Measurements from ENCODE around the gene ARAP1.

The ARAP1 gene

GRCh38 chr11:72712841-72713240 lies 39.4 kb downstream of the ARAP1 start:
- TF ChIP-seq, protein P1, sequence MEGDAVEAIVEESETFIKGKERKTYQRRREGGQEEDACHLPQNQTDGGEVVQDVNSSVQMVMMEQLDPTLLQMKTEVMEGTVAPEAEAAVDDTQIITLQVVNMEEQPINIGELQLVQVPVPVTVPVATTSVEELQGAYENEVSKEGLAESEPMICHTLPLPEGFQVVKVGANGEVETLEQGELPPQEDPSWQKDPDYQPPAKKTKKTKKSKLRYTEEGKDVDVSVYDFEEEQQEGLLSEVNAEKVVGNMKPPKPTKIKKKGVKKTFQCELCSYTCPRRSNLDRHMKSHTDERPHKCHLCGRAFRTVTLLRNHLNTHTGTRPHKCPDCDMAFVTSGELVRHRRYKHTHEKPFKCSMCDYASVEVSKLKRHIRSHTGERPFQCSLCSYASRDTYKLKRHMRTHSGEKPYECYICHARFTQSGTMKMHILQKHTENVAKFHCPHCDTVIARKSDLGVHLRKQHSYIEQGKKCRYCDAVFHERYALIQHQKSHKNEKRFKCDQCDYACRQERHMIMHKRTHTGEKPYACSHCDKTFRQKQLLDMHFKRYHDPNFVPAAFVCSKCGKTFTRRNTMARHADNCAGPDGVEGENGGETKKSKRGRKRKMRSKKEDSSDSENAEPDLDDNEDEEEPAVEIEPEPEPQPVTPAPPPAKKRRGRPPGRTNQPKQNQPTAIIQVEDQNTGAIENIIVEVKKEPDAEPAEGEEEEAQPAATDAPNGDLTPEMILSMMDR (IDR thresholded peaks at IDR 0.05; ENCODE audit: control insufficient read depth, insufficient read depth, low read depth, low read length, missing control alignments) = no peak
- no peak overlapping the region for H3K4me3 ChIP-seq (ENCODE audit: control insufficient read depth, low read depth, low read length)
- no peak for DNase-seq (ENCODE audit: low read depth)

- H3K4me3 ChIP-seq (ENCODE audit: control insufficient read depth, low read depth, low read length) = no peak overlapping the region
- TF ChIP-seq, protein P1 (IDR thresholded peaks at IDR 0.05; ENCODE audit: control insufficient read depth, insufficient read depth, low read depth, low read length, missing control alignments) = no peak
- no peak for DNase-seq (ENCODE audit: low read depth)
Observed at GRCh38 chr11:72712168-72712751, 39.9 kb downstream of the ARAP1 start.

DNA sequence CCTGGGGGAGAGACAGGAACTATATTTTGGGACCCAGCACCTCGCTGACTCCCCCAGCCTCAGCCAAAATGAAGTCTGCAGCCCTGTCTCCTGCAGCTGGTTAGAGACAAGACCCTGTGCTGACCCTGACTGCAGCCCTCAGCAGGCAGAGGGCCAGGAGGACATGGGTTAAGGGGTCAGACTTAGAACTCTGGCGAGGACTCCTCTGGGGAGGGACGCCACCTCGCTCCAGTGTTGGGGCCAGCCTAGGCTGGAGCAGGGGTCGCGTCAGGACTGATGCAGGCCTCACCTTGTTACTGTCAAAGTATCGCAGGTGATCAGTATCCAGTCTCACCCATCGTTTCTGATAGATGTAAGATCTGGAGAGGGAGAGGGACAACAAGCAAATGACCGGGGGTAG lies 41.1 kb downstream of the ARAP1 start:
- no peak for DNase-seq (ENCODE audit: low read depth)
- no peak overlapping the region for H3K4me3 ChIP-seq (ENCODE audit: control insufficient read depth, low read depth, low read length)
- TF ChIP-seq, protein P1 (IDR thresholded peaks at IDR 0.05; ENCODE audit: control insufficient read depth, insufficient read depth, low read depth, low read length, missing control alignments) = no peak

DNA sequence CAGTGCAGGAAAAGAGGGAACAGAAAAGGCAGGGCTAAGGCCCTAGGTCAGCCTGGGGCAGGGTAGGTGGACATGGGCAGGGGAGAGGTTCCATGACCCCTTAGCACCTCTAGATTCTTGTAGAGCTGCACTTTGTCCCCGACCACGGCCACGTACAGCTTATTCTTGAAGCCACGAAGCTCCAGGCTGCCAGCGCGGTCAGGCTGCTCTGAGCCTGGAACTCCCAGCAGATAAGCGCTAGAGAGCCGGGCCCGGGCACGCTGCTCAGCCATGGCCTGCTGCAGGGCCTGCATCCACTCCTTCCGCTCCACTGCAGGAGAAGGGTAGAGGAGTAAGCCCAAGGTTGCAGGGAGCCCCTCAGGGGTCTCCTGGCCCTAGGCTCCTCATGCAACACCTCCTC lies 41.9 kb downstream of the ARAP1 start:
- TF ChIP-seq, protein P1 (IDR thresholded peaks at IDR 0.05; ENCODE audit: control insufficient read depth, insufficient read depth, low read depth, low read length, missing control alignments) = no peak
- no peak overlapping the region for H3K4me3 ChIP-seq (ENCODE audit: control insufficient read depth, low read depth, low read length)
- DNase-seq (ENCODE audit: low read depth) = no peak

DNA sequence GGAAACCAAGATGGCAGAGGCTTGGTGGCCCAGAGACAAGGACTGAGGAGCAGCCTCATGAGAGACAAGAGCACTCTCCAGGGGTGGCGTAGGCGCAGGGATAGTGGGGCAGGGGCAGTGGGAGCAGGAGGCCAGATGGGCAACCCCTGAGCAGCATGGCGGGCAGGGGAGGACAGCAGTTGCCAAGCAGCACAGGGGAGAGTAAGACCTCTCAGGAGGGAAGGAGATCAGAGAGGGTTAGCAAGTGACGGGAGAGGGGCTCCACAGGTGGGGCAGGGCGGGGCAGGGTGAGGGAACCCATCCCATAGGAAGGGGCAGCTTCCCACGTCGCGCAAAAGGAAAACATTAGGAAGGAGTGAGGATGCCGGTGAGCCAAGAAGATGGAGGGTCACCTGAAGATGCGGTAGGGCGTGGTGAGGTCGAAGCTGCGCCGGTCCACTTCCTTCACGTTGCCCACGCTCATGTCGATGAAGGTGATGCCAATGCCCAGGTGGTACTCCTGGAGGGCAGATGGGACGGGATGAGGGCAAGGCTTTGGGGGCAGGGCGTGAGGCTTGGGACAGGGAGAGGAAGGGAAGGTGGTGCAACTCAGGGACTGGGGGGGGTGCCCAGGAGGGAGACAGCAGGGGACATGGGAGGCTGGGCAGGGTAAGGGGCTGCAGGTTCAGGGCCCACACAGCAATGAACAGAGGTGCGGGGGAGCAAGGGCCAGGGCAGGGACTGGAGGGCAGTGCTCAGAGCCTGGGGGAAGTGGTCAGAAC lies 42.5 kb downstream of the ARAP1 start:
- no peak overlapping the region for H3K4me3 ChIP-seq (ENCODE audit: control insufficient read depth, low read depth, low read length)
- DNase-seq (ENCODE audit: low read depth) = no peak
- TF ChIP-seq, protein P1 (IDR thresholded peaks at IDR 0.05; ENCODE audit: control insufficient read depth, insufficient read depth, low read depth, low read length, missing control alignments) = no peak

DNA sequence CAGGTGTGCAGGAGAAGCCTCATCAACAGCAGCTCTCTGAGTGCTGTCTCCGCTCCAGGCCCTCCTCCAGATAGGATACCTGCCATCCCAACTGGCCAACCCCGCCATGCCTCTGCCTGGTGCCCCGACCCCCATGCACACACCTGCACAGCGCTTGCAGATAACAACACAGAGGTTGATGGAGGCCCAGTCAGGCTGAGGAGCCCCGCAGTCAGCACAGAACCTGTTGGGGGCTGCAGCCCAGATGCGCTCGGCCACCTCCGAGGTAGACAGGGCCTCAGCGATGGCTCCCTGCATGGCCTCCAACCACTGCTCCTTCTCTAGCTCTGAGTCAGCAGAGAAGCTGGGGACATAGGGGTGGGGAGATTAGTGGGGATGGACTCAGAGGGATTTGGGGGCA lies 45.2 kb downstream of the ARAP1 start:
- TF ChIP-seq, protein P1 (IDR thresholded peaks at IDR 0.05; ENCODE audit: control insufficient read depth, insufficient read depth, low read depth, low read length, missing control alignments) = no peak
- H3K4me3 ChIP-seq (ENCODE audit: control insufficient read depth, low read depth, low read length) = no peak overlapping the region
- no peak for DNase-seq (ENCODE audit: low read depth)
